ENCODE data around the gene RAB31.

The RAB31 gene

GRCh38 chr18:9906481-9906880 is 198.4 kb downstream of the RAB31 start:
- no peak overlapping the region for H3K4me3 Mint-ChIP-seq
- peaks cover 43% of the 10 kb centered on the region for H3K27me3 Mint-ChIP-seq (ENCODE audit: low read depth)

DNA sequence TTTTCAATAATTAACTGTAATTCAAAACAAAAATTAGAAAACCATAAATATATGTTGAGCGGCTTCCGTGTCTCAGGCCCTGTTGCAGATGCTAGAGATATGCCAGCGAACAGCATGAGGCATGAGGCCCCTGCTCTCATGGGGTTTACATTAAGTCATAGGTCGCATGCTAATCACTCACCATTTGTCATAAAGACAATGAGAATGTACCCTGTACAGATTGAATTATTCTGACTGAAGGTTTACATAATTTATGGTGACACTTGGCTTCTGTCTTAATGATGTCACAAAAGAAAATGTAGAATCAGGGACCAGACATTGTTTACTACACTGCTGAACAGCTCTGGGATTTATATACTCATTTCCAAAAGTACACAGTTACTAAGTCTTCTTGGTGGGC is 199.8 kb downstream of the RAB31 start:
- Mint-ChIP-seq H3K27ac (no peak overlapping the region), H3K4me3 (no peak overlapping the region), H3K4me1 (ENCODE audit: low read depth) (peaks cover 2% of the 10 kb centered on the region), H3K27me3 (ENCODE audit: low read depth) (peaks cover 40% of the 10 kb centered on the region), H3K9me3 (no peaks in the 10 kb centered on the region), H3K36me3 (ENCODE audit: low read depth) (no peaks in the 10 kb centered on the region)

More at GRCh38 chr18:9906481-9906880, 198.4 kb downstream of the RAB31 start:
- Mint-ChIP-seq H3K9me3 (no peaks in the 10 kb centered on the region), H3K36me3 (ENCODE audit: low read depth) (no peaks in the 10 kb centered on the region), H3K4me1 (ENCODE audit: low read depth) (no peaks in the 10 kb centered on the region), H3K27ac (no peak overlapping the region)

DNA sequence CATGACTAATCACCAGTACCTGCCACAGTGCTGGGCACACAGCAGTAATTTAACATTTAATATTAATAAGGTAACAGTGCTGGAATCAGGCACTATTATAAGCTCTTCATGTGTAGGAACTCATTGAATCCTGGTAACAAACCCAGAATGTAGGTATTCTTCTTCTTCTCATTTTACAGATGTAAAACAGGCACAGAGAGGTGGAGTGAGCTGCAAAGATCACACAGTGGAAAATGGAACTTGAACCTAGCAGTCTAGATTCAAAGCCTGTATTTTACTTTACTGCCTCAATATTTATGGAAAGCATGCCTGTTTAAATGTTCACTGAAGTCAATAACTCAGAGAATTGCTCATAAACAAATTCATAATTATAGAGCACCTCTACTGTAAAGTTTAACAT is 202.0 kb downstream of the RAB31 start:
- no peaks in the 10 kb centered on the region for H3K9me3 Mint-ChIP-seq
- H3K4me3 Mint-ChIP-seq = no peak overlapping the region
- H3K4me1 Mint-ChIP-seq (ENCODE audit: low read depth) = peaks cover 5% of the 10 kb centered on the region
- H3K27ac Mint-ChIP-seq = no peak overlapping the region
- H3K27me3 Mint-ChIP-seq (ENCODE audit: low read depth) = peaks cover 40% of the 10 kb centered on the region
- no peaks in the 10 kb centered on the region for H3K36me3 Mint-ChIP-seq (ENCODE audit: low read depth)

GRCh38 chr18:9910661-9911060 is 202.6 kb downstream of the RAB31 start:
- Mint-ChIP-seq H3K9me3 (no peaks in the 10 kb centered on the region), H3K36me3 (ENCODE audit: low read depth) (no peaks in the 10 kb centered on the region), H3K27me3 (ENCODE audit: low read depth) (peaks cover 39% of the 10 kb centered on the region), H3K27ac (no peak overlapping the region), H3K4me3 (no peak overlapping the region), H3K4me1 (ENCODE audit: low read depth) (peaks cover 10% of the 10 kb centered on the region)

GRCh38 chr18:9911226-9911625 is 203.1 kb downstream of the RAB31 start:
- H3K4me1 Mint-ChIP-seq (ENCODE audit: low read depth) = peaks cover 15% of the 10 kb centered on the region

More at GRCh38 chr18:9911226-9911625, 203.1 kb downstream of the RAB31 start:
- no peaks in the 10 kb centered on the region for H3K9me3 Mint-ChIP-seq
- H3K27ac Mint-ChIP-seq = no peak overlapping the region
- no peak overlapping the region for H3K4me3 Mint-ChIP-seq
- H3K36me3 Mint-ChIP-seq (ENCODE audit: low read depth) = no peaks in the 10 kb centered on the region
- H3K27me3 Mint-ChIP-seq (ENCODE audit: low read depth) = peaks cover 35% of the 10 kb centered on the region

All from T-helper 1 cell treated with Interleukin-12 subunit alpha and Interleukin-12 subunit beta and Interleukin-4 antibody, amounts not matched to agents 30 μg/mL and 1 μg/mL, for 36 hours (primary cell).